NCI-H2171 treated with DMSO at 0.1 percent for 48 hours (cell line): ENCODE data around the gene CDK5RAP2.

ENCODE experiments used
- DNase-seq: peaks from one replicate; lab custom pipeline; 2025; lab: John Stamatoyannopoulos, UW

CDK5RAP2 gene

GRCh38 chr9:120399940-120400339, 180.0 kb downstream of the CDK5RAP2 start:
- no peak for DNase-seq

GRCh38 chr9:120398286-120398685, 181.7 kb downstream of the CDK5RAP2 start:
- no peak for DNase-seq

- no peak for DNase-seq
Measured at GRCh38 chr9:120397453-120397852, 182.5 kb downstream of the CDK5RAP2 start.

GRCh38 chr9:120396931-120397330, 183.0 kb downstream of the CDK5RAP2 start:
- DNase-seq = no peak

GRCh38 chr9:120396418-120396817, 183.5 kb downstream of the CDK5RAP2 start:
- DNase-seq = no peak

GRCh38 chr9:120395376-120395775, 184.6 kb downstream of the CDK5RAP2 start:
- DNase-seq = no peak

- no peak for DNase-seq
Measured at GRCh38 chr9:120394058-120394669, 185.8 kb downstream of the CDK5RAP2 start.

- DNase-seq = no peak
Measured at GRCh38 chr9:120393386-120394057, 186.4 kb downstream of the CDK5RAP2 start.

- no peak for DNase-seq
Measured at GRCh38 chr9:120392711-120393110, 187.3 kb downstream of the CDK5RAP2 start.

GRCh38 chr9:120392245-120392644, 187.7 kb downstream of the CDK5RAP2 start:
- no peak for DNase-seq

- no peak for DNase-seq
Measured at GRCh38 chr9:120391691-120392090, 188.3 kb downstream of the CDK5RAP2 start.

GRCh38 chr9:120390637-120391190, 189.3 kb downstream of the CDK5RAP2 start:
- no peak for DNase-seq

- DNase-seq = no peak
Measured at GRCh38 chr9:120389867-120390266, 190.1 kb downstream of the CDK5RAP2 start.

GRCh38 chr9:120389300-120389699, 190.7 kb downstream of the CDK5RAP2 start:
- DNase-seq = no peak

- DNase-seq = no peak
Measured at GRCh38 chr9:120388003-120388855, 191.7 kb downstream of the CDK5RAP2 start.

- peak; percentile 75 for DNase-seq
Measured at GRCh38 chr9:120387257-120388002, 192.5 kb downstream of the CDK5RAP2 start.

- peak; percentile 58 for DNase-seq
Measured at GRCh38 chr9:120386390-120387131, 193.4 kb downstream of the CDK5RAP2 start.

- no peak for DNase-seq
Measured at GRCh38 chr9:120385606-120386389, 194.2 kb downstream of the CDK5RAP2 start.

- no peak for DNase-seq
Measured at GRCh38 chr9:120384925-120385272, 195.1 kb downstream of the CDK5RAP2 start.
